Osteocyte (in vitro differentiated cells): ENCODE measurements around the gene MARCHF10. TPM values are rescaled to one million over a fixed set of nuclear protein-coding genes. Genes with fewer than 3 reads are reported as not detected.

Experiments used
- DNase-seq: peaks from one replicate; pipeline ENCODE4 v3.0.0; 2021; ENCODE audit warnings: mixed read lengths; ENCODE audit not compliant: unreplicated experiment; ENCODE audit errors: extremely low spot score
- H3K27ac Mint-ChIP-seq: one replicate; pipeline ENCODE4 v1.8.0; 2021; ENCODE audit warnings: mild to moderate bottlenecking, mixed read lengths; ENCODE audit not compliant: unreplicated experiment
- H3K27me3 Mint-ChIP-seq: one replicate; pipeline ENCODE4 v1.8.0; 2021; ENCODE audit warnings: mixed read lengths; ENCODE audit not compliant: unreplicated experiment
- H3K36me3 Mint-ChIP-seq: one replicate; pipeline ENCODE4 v1.8.0; 2021; ENCODE audit warnings: mixed read lengths; ENCODE audit not compliant: unreplicated experiment
- H3K4me1 Mint-ChIP-seq: one replicate; pipeline ENCODE4 v1.8.0; 2021; ENCODE audit warnings: mixed read lengths; ENCODE audit not compliant: unreplicated experiment
- H3K4me3 Mint-ChIP-seq: one replicate; pipeline ENCODE4 v1.8.0; 2021; ENCODE audit warnings: mild to moderate bottlenecking, moderate library complexity, mixed read lengths; ENCODE audit not compliant: unreplicated experiment
- H3K9me3 Mint-ChIP-seq: one replicate; pipeline ENCODE4 v1.8.0; 2021; ENCODE audit warnings: mixed read lengths; ENCODE audit not compliant: unreplicated experiment
- CTCF ChIP-seq: fragments of 200-600 bp; sonication (generic); IDR thresholded peaks from 2 replicates; pipeline ENCODE4 v1.5.0; 2021; ENCODE audit warnings: antibody characterized with exemption, mild to moderate bottlenecking, moderate library complexity
- total RNA-seq: library from RNA; stranded (reverse); gene quantifications from 2 replicates; pipeline ENCODE4 v1.2.1, GENCODE V29; 2021

Gene MARCHF10
- total RNA-seq, 1 donor from 2014 or later: not detected

DNA sequence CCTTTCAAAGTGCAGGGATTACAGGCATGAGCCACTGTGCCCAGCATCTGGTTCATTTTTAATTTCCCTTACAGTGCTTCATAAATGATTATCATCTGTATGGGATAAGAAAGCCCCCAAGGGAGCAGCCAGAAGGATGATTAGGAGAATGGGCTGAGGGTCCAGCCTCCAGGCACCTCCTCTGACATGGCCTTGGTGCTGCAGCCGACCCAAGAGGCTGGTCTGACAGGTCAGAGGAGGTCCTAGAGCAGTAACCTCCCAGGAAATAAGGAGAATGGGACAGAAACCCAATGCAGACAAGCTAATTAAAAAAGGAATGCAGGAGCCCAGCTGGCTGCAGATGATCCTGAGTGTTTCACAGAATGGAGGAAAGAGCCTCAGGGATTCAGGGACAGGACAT lies 151.7 kb downstream of the MARCHF10 start:
- Mint-ChIP-seq H3K27ac (no peak overlapping the region), H3K36me3 (peaks cover 27% of the 10 kb centered on the region), H3K4me1 (peaks cover 51% of the 10 kb centered on the region), H3K4me3 (no peak overlapping the region), H3K27me3 (no peaks in the 10 kb centered on the region), H3K9me3 (peaks cover 6% of the 10 kb centered on the region)
- DNase-seq: no peak
- TF ChIP-seq CTCF: no peak

DNA sequence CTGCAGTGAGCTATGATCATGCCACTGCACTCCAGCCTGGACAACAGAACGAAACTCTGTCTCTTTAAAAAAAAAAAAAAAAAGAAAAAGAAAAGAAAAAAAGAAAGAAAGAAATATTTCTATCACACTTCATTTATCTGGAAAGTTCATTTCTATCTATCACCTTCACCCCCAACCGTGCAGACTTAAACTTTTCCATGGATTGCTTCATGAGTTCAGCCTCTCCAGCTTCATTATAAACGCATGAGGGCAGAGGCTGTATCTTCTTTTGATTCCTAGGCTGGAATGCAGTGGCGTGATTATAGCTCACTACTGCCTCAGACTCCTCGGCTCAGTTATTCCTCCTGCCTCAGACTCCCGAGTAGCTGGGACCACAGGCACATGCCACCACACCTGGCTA lies 152.5 kb downstream of the MARCHF10 start:
- Mint-ChIP-seq H3K4me3 (no peak overlapping the region), H3K4me1 (peaks cover 53% of the 10 kb centered on the region), H3K27ac (no peak overlapping the region), H3K27me3 (no peaks in the 10 kb centered on the region), H3K9me3 (peaks cover 2% of the 10 kb centered on the region), H3K36me3 (peaks cover 23% of the 10 kb centered on the region)
- DNase-seq: no peak
- no peak for TF ChIP-seq CTCF

DNA sequence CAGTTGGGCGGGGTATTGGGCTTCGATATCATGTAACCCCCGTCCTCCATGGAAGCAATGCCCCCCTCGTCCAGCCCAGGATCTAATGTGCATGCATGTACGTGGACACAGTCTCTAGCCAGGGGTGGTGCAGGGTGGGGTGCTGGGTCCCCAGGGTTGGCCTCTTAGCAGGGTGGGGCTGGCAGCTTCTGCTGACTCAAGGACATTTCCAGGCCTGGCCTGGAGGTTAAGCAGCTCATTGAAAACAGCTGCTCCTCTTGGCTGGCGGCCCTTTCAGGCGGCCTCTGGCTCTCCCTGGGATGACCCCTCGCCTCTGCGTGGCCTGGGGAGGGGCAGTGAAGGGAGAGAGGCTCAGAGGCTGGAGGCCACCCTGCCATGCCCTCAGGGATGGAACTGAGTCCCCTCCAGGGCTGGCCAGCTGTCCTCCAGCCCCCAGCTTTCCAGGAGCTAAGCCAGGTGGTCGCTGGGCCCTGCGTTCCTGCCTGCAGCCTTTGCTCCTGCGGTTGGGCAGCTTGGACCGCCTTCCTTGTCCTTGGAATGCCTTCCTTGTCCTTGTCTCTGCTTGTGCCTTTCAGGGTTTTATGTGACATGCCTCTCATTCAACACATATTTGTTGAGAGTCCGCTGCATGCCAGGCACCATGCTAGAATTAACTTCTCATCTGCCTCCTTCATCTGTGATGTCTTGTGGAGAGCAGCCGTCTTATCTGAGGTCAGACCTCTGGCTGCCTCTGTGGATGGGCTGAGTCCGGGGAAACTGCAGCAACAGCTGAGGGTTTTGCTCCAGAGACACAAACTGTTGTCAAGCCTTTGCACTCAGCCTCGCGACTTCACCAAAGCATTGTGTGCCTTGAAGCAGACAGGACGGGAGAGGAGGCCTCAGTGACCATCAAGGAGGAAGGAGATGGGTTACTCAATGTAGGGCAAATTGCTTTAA lies 154.0 kb downstream of the MARCHF10 start:
- no peak for TF ChIP-seq CTCF
- Mint-ChIP-seq H3K4me3 (peak overlapping the region; percentile 54), H3K27me3 (no peaks in the 10 kb centered on the region), H3K27ac (peak overlapping the region; percentile 88), H3K4me1 (peaks cover 53% of the 10 kb centered on the region), H3K36me3 (peaks cover 14% of the 10 kb centered on the region), H3K9me3 (no peaks in the 10 kb centered on the region)
- no peak for DNase-seq

DNA sequence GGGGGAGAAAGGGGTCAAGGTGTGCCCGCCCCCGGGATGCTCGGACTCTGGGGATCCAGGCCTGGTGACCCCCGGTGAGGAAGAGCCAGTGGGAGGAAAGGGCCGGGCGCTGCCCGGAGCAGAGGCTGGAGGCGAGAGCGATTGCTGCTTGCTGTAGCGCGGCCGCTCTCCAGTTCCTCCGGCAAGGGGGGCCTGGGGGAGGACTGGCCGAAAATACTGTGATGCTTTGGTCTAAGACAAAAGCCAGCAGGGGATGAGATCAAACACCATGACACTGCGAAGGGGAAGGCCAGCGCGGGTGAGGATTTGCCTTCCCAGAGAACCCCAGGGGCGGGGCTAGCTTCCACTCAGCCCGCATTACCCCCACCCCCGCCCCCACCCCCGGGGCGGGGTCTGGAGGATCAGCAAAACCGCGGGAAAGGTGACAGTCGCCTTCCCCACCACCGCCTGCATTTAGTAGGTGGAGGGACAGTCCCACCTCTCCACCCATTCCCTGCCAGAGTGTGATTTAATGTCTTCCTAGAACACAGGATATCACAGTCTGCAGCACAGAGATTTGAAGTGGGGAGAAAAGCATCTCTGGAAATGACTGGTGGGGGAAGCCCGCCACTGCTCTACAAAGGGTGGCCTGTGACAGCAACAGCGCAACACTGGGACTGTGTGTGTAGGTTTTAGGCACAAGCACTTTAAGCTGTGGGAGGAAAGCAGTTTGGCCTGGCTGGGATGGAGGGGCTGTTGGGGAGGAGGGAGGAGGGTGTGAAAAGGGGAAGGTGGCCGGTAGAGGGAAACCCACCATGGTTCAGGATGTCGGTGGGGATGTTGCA lies 154.9 kb downstream of the MARCHF10 start:
- peaks cover 10% of the 10 kb centered on the region for H3K36me3 Mint-ChIP-seq
- no peaks in the 10 kb centered on the region for H3K27me3 Mint-ChIP-seq
- H3K4me1 Mint-ChIP-seq: peaks cover 61% of the 10 kb centered on the region
- DNase-seq: no peak
- peak overlapping the region; percentile 88 for H3K27ac Mint-ChIP-seq
- no peaks in the 10 kb centered on the region for H3K9me3 Mint-ChIP-seq
- peak; percentile 8 for TF ChIP-seq CTCF
- H3K4me3 Mint-ChIP-seq: peak overlapping the region; percentile 70
